Body of pancreas (tissue), 4 donors: Measurements from ENCODE around the gene LRRFIP1.

Experiments used
- CTCF ChIP-seq, 7 experiments: fragments of 450-650 bp in 4 of 7; fragments of 200-600 bp in 3 of 7; sonication (generic) in 3 of 7; IDR thresholded peaks; one replicate each; pipeline ENCODE4 v1.5.1; 2016 to 2019; ENCODE audit warnings: antibody characterized with exemption in 7 of 7
- POLR2A ChIP-seq, 3 donors: fragments of 450-650 bp; IDR thresholded peaks; one replicate each; pipeline ENCODE4 v1.6.1; 2016; ENCODE audit warnings: antibody characterized with exemption in 3 of 3, mild to moderate bottlenecking in 2 of 3

- TF ChIP-seq CTCF (IDR thresholded peaks at IDR 0.05) (no peak), POLR2A (IDR thresholded peaks at IDR 0.05) (no peak)
Observed at GRCh38 chr2:237585590-237586221, 41.7 kb upstream of the LRRFIP1 start.
